GM12801 (cell line): Measurements from ENCODE around the gene VRK2.

Experiments used
- TF ChIP-seq, protein P1 (sequence below): IDR thresholded peaks from one replicate; pipeline ENCODE4 v1.5.1; 2011; ENCODE audit warnings: control low read depth; ENCODE audit not compliant: insufficient read length; ENCODE audit errors: extremely low read depth

The VRK2 gene

DNA sequence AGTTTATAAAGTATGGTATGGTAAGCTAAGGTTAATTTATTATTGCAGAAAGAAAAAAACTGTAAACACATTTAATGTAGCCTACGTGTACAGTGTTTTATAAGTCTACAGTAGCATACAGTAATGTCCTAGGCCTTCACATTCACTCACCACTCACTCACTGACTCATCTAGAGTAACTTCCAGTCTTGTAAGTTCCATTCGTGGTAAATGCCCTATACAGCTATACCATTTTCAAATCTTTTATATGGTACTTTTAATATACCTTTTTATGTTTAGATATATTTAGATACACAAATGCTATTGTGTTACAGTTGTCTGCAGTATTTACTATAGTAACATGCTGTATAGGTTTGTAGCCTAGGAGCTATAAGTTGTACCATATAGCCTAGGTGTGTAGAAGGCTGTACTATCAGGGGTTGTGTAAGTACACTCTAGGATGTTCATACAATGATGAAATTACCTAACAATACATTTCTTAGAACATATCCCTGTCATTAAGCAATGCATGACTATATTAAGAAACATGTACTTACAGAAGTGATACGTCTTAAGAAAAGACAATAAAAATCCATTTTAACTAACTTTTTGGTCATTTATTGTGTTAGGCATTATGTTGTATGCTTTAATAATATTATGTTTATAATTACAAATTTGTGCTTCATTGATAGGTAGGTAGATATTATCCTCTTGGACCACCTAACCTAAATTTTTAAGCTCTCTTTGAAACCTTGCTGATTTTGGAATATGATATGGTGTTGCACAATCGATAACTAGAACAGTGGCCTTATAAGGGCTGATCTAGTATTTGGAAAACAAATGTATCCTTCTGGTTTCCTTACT is 51.9 kb downstream of the VRK2 start:
- TF ChIP-seq, protein P1, sequence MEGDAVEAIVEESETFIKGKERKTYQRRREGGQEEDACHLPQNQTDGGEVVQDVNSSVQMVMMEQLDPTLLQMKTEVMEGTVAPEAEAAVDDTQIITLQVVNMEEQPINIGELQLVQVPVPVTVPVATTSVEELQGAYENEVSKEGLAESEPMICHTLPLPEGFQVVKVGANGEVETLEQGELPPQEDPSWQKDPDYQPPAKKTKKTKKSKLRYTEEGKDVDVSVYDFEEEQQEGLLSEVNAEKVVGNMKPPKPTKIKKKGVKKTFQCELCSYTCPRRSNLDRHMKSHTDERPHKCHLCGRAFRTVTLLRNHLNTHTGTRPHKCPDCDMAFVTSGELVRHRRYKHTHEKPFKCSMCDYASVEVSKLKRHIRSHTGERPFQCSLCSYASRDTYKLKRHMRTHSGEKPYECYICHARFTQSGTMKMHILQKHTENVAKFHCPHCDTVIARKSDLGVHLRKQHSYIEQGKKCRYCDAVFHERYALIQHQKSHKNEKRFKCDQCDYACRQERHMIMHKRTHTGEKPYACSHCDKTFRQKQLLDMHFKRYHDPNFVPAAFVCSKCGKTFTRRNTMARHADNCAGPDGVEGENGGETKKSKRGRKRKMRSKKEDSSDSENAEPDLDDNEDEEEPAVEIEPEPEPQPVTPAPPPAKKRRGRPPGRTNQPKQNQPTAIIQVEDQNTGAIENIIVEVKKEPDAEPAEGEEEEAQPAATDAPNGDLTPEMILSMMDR: no peak

DNA sequence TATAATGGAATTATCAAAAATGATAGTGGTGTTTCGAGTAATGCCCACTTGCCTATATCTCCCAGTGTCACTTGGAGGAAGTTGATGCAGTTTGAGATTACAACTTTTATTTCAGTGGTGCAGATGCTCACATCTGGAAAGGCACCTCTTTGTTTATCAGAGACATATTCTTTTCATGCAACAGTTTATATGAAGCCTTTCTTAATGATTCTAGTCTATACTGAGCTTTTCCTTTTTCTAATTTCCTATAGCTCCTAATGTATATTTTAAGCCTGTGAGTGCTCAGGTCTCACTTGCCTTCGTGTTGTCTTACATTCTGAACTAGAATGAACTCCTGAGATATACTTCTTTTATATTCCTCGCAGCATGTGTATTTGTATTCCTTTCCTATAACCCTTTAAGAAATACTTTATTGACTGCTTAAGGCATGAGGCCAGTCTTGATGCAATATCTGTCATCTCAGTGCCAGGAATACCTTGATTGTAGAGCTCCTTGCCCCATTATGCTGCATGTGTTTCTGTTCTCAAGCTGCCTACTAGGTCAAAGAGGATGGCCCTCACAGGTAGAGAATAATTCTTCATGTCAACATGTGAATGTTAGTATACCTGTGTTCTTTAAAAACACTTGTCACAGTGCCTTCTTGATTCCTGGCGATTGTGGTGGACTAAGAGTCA is 52.6 kb downstream of the VRK2 start:
- TF ChIP-seq, protein P1: no peak

DNA sequence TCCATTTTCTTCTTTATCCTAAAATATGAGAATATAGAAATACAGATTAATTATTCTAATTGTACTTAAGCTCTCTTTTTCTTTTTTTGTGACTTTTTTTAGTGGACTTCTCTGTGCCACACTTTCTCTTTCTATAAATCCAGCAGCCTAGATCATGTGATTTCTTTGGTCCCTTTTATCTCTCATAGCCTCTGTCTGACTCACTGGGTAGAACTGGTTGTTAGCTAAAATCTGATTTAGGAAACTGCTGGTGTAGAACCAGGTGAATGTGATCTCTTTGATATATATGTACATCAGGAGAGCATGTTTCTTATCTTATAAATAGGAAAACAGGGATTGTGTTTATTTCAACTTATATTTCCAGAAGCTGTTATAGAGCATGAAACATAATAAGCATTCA is 54.9 kb downstream of the VRK2 start:
- TF ChIP-seq, protein P1: no peak

DNA sequence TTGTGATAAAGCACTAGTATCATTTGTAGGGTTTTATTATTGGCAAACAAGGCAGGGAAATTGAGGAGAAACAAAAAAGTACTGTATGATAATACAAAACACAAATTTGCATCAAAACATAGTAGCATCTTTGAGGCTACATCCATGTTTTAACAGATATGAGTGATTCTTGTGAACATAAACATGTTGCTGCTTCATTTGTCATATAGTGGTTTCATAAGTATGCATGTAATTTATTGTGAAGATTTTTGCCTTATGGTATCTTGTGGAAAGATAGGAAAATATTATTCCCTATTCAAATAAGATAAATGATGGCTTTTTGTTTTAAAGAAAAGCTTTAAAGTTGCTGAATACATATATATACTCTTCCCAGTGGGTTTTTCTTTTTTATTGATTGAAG is 60.3 kb downstream of the VRK2 start:
- TF ChIP-seq, protein P1: no peak

DNA sequence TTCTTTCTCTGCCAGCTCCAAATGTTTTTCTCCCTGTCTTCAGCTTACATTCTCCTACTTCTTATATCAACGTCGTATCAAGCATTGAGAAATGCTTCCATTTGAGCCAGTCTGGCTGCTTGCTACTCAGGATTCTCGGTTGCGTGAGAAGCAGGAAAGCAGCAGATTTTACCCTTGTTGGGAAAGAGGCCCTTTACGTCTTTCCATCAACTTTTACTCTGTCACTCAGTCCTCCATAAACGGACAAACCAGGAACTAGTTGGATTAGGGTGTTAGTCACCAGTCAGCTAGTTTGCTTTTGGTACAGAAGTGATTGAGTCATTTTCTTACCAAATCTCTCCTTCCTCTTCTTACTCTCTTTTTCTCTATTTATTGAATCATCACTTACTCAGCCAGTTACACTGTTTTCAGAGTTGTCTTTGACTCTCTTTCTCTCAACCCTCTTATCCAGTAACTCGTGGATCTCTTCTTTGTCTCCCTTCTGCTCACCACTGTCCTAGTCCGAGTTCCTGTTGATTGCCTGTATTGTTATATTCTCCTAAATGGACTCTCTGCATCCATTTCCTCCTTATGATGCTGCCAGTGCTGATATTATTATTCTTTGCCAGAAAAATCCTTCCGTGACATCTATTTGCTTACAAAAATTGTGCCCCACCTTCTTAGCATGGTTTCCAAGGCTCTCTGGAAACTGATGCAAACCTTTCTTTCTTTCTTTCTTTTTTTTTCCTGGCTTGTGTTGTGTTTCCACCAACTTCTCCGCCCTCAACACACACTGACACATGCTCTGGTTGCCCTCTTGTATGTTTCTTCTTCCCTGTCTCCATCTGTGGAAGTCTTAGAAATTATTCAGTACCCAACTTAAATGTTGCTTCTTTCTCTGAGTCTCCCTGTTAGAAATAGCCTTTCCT is 61.5 kb downstream of the VRK2 start:
- TF ChIP-seq, protein P1: no peak

DNA sequence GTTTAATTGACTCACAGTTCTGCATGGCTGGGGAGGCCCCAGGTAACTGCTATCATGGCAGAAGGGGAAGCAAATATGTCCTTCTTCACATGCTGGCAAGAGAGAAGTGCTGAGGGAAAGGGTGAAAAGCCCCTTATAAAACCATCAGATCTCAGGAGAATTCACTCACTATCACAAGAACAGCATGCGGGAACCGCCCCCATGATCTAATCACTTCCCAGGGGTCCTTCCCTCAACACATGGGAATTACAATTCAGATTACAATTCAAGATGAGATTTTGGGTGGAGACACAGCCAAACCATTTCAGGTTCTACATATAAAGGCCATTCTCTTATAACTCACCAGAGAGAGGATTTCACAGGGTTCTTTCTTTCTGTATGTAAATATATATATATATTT is 62.9 kb downstream of the VRK2 start:
- TF ChIP-seq, protein P1: no peak

DNA sequence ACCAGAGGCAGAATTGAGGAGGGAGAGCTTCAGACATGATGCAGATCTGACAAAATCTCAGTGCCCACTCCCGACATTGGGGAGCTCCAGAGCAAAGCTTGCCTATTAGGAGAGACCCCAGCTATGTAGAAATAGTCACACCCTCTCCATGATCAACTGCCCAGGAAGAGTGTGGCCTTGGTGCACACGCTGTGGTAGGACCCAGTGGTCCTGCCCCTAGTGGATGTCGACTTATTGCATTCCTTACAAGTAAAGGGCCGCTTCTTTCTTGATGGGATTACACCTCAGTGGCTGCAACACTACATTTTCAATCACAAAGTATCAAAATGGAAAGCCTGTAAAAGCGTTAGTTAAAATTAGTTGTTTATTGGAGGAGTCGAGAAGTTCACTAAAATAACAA is 64.2 kb downstream of the VRK2 start:
- TF ChIP-seq, protein P1: no peak
